Umbilical cord (tissue), 2 donors: ENCODE data around the gene ICAM2. TPM values are rescaled to one million over a fixed set of nuclear protein-coding genes. Genes with fewer than 3 reads are reported as not detected.

Experiments used
- DNase-seq: peaks from one replicate; pipeline ENCODE4 v3.0.0-alpha.2; 2015; ENCODE audit warnings: low spot score
- total RNA-seq: library from RNA; depleted of rRNA; stranded (reverse); fragments of >200 nt; gene quantifications from one replicate; pipeline ENCODE4 v1.2.3, GENCODE V29; 2014; ENCODE audit warnings: low replicate concordance; ENCODE audit not compliant: insufficient read depth

ICAM2 gene
- 7.2 TPM for total RNA-seq

GRCh38 chr17:64020056-64020766 lies at the start of gene ICAM2:
TSS of gene ICAM2 (minus strand) at chr17:64020633. CDS start at chr17:64006691, 13,942 bp downstream.
- DNase-seq, result peak; percentile 14

GRCh38 chr17:64070213-64070612 lies 49.8 kb upstream of the ICAM2 start:
- DNase-seq, result no peak

GRCh38 chr17:64069143-64069542 lies 48.7 kb upstream of the ICAM2 start:
- DNase-seq, result no peak

GRCh38 chr17:64067657-64068056 lies 47.2 kb upstream of the ICAM2 start:
- DNase-seq, result no peak

- DNase-seq, result no peak
These were observed 46.3 kb upstream of the ICAM2 start for GRCh38 chr17:64066716-64067115.

- DNase-seq, result no peak
These were observed 44.7 kb upstream of the ICAM2 start for GRCh38 chr17:64065161-64065560.

- no peak for DNase-seq
These were observed 43.9 kb upstream of the ICAM2 start for GRCh38 chr17:64064331-64064730.

- peak; percentile 54 for DNase-seq
These were observed 43.4 kb upstream of the ICAM2 start for GRCh38 chr17:64063766-64064224.

GRCh38 chr17:64063088-64063487 lies 42.7 kb upstream of the ICAM2 start:
- no peak for DNase-seq

- DNase-seq, result no peak
These were observed 40.9 kb upstream of the ICAM2 start for GRCh38 chr17:64061178-64061898.

GRCh38 chr17:64060331-64060730 lies 39.9 kb upstream of the ICAM2 start:
- DNase-seq, result no peak

GRCh38 chr17:64059756-64060155 lies 39.3 kb upstream of the ICAM2 start:
- DNase-seq, result no peak

- no peak for DNase-seq
These were observed 38.2 kb upstream of the ICAM2 start for GRCh38 chr17:64058621-64059020.

GRCh38 chr17:64057701-64058263 lies 37.3 kb upstream of the ICAM2 start:
- DNase-seq, result no peak

- DNase-seq, result no peak
These were observed 36.0 kb upstream of the ICAM2 start for GRCh38 chr17:64056269-64057005.

- DNase-seq, result no peak
These were observed 35.0 kb upstream of the ICAM2 start for GRCh38 chr17:64055183-64056142.

GRCh38 chr17:64054304-64054703 lies 33.9 kb upstream of the ICAM2 start:
- DNase-seq, result no peak

GRCh38 chr17:64053101-64053500 lies 32.7 kb upstream of the ICAM2 start:
- DNase-seq, result no peak

GRCh38 chr17:64051153-64051552 lies 30.7 kb upstream of the ICAM2 start:
- no peak for DNase-seq

- no peak for DNase-seq
These were observed 28.4 kb upstream of the ICAM2 start for GRCh38 chr17:64048805-64049204.

GRCh38 chr17:64045176-64045575 lies 24.7 kb upstream of the ICAM2 start:
- DNase-seq, result no peak
